GM21786 (cell line): ENCODE data around the gene PPIA.
"Not testable (repeated sequence)": the region's sequence is repeated elsewhere in the genome, so short reads cannot be mapped to it uniquely, and the experiment has no call there.

Experiments
- ATAC-seq: cut with Tn5 transposase; IDR thresholded peaks from one replicate; pipeline ENCODE4 v1.9.1; 2021; ENCODE audit not compliant: unreplicated experiment

The PPIA gene

GRCh38 chr7:44762726-44763522 is 33.6 kb upstream of the PPIA start:
- no peak for ATAC-seq

- no peak for ATAC-seq
Observed at GRCh38 chr7:44764081-44764480, 32.4 kb upstream of the PPIA start.

GRCh38 chr7:44764665-44765578 is 31.6 kb upstream of the PPIA start:
- no peak for ATAC-seq

- ATAC-seq = no peak
Observed at GRCh38 chr7:44765579-44766415, 30.7 kb upstream of the PPIA start.

- no peak for ATAC-seq
Observed at GRCh38 chr7:44766416-44766801, 30.1 kb upstream of the PPIA start.

- no peak for ATAC-seq
Observed at GRCh38 chr7:44767134-44767911, 29.2 kb upstream of the PPIA start.

- ATAC-seq = no peak
Observed at GRCh38 chr7:44767912-44768627, 28.4 kb upstream of the PPIA start.

- no peak for ATAC-seq
Observed at GRCh38 chr7:44768628-44769371, 27.7 kb upstream of the PPIA start.

- no peak for ATAC-seq
Observed at GRCh38 chr7:44769376-44769775, 27.1 kb upstream of the PPIA start.

- peak; percentile 82 for ATAC-seq
Observed at GRCh38 chr7:44769776-44770294, 26.6 kb upstream of the PPIA start.

GRCh38 chr7:44771358-44771757 is 25.1 kb upstream of the PPIA start:
- no peak for ATAC-seq

- no peak for ATAC-seq
Observed at GRCh38 chr7:44772440-44772839, 24.0 kb upstream of the PPIA start.

- ATAC-seq = no peak
Observed at GRCh38 chr7:44772867-44773266, 23.6 kb upstream of the PPIA start.

GRCh38 chr7:44774486-44774885 is 22.0 kb upstream of the PPIA start:
- ATAC-seq = not testable (repeated sequence)

- no peak for ATAC-seq
Observed at GRCh38 chr7:44775383-44776107, 20.9 kb upstream of the PPIA start.

GRCh38 chr7:44776211-44776610 is 20.3 kb upstream of the PPIA start:
- no peak for ATAC-seq

- ATAC-seq = no peak
Observed at GRCh38 chr7:44782460-44782859, 14.0 kb upstream of the PPIA start.

GRCh38 chr7:44783407-44783806 is 13.1 kb upstream of the PPIA start:
- no peak for ATAC-seq
